GM12875 (cell line): ENCODE data around the gene TGFBR3.
"Not testable (repeated sequence)": the region's sequence is repeated elsewhere in the genome, so short reads cannot be mapped to it uniquely, and the experiment has no call there.

Experiments used
- H3K4me3 ChIP-seq: one replicate; pipeline ENCODE4 v1.5.1; 2011; ENCODE audit warnings: low read depth, low read length, control low read depth
- TF ChIP-seq, protein P1 (sequence below): IDR thresholded peaks from 2 replicates; pipeline ENCODE4 v1.5.1; 2011; ENCODE audit warnings: low read depth, mild to moderate bottlenecking, control low read depth, inconsistent platforms, low read length, moderate library complexity, borderline replicate concordance; ENCODE audit not compliant: insufficient read depth

The TGFBR3 gene

DNA sequence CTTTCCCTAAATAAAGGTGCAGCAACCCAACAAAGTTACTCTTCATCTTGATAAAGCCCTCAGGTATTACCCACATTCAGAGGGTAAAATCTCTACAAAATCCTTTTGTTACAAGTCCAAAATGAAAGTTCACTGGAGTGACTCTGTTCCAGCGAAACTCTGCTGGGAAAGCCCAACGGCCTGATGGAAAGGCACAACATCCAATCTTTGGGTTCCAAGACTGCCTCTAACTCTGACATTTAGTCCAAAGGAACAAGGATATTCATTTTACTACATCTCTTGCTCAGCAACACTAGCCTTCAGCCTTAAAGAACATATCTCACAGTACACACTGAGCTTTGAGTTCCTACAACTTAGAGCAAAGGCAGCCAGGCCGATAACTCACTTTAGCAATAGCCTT, 42.1 kb downstream of the TGFBR3 start:
- no peak overlapping the region for H3K4me3 ChIP-seq
- TF ChIP-seq, protein P1, sequence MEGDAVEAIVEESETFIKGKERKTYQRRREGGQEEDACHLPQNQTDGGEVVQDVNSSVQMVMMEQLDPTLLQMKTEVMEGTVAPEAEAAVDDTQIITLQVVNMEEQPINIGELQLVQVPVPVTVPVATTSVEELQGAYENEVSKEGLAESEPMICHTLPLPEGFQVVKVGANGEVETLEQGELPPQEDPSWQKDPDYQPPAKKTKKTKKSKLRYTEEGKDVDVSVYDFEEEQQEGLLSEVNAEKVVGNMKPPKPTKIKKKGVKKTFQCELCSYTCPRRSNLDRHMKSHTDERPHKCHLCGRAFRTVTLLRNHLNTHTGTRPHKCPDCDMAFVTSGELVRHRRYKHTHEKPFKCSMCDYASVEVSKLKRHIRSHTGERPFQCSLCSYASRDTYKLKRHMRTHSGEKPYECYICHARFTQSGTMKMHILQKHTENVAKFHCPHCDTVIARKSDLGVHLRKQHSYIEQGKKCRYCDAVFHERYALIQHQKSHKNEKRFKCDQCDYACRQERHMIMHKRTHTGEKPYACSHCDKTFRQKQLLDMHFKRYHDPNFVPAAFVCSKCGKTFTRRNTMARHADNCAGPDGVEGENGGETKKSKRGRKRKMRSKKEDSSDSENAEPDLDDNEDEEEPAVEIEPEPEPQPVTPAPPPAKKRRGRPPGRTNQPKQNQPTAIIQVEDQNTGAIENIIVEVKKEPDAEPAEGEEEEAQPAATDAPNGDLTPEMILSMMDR = no peak

DNA sequence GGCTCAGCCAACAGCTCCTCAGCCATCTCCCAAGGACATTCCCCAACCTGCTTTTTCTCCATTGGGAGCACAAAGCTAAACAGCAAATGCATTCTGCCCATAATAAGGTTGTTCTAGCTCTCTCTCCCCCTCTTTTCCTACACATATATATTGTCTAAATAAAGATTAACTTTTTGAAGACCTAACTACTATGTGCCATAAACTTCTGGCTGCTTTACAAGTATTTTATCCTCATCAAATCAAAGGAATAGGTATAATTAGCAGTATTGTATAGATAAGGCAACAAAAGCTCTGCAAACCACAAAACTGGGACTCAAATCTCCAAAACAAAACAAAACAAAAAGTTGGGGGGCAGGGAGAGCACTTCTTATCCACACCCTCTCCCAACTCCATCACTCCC, 43.4 kb downstream of the TGFBR3 start:
- no peak overlapping the region for H3K4me3 ChIP-seq
- TF ChIP-seq, protein P1 = no peak

DNA sequence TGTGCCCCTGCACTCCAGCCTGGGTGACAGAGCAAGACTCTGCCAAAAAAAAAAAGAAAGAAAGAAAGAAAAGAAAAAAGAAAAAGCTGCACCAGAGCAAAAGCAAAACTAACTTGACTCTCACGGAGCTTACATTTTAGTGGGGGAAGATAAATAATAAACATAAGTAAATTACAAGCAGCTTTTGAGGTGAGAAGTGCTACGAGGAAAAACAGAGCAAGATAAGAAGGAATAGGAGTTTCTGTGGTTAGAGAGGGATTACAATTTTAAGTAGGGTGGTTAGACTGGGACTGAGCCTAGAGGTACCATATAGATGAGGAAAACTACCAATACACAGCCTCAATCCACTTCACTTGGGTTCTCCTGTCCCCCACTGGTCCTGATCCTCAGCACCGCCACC, 43.9 kb downstream of the TGFBR3 start:
- TF ChIP-seq, protein P1 = no peak
- no peak overlapping the region for H3K4me3 ChIP-seq

DNA sequence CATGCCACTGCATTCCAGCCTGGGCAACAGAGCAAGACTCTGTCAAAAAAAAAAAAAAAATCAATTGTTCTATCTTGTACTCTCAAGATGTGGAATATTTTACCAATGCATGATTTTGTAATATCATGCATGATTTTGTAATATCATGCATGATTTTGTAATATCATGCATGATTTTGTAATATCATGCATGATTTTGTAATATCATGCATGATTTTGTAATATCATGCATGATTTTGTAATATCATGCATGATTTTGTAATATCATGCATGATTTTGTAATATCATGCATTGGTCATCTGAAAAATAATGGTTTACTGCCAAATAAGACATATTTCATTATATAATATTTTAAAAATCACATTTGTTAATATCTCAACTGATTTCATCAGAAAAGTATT, 45.7 kb downstream of the TGFBR3 start:
- not testable (repeated sequence) for H3K4me3 ChIP-seq

DNA sequence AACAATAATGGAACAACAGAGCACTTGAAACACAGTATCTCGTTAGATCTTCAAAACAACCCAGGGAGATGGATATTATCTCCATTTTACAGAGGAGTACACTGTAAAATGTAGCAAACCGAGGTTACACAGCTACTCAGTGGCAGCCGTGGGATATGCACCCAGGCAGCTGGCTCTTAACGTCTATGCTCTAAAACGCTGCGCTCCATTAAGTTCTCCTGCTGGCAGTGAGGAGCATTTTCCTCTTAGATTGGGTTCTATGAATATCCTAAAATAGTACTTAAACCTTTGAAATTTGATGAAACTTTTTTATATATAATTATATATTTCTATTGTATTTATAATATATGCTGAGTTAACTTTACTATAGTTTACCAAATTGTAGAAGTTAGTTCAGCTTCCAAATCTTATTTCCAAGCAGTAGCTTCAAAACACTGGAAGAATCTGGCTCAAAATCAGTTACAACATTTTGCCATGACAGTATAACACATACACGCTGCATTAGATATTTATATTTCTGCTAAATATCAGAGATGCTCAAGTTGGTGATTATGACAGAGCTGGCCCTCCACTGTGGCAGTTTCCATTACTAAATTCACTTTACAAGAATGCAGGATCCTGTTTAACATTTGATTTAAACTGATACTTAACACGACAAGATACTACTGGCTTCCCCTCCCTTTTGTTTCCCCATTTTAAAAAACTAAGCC, 49.5 kb downstream of the TGFBR3 start:
- TF ChIP-seq, protein P1 = no peak
- H3K4me3 ChIP-seq = no peak overlapping the region

DNA sequence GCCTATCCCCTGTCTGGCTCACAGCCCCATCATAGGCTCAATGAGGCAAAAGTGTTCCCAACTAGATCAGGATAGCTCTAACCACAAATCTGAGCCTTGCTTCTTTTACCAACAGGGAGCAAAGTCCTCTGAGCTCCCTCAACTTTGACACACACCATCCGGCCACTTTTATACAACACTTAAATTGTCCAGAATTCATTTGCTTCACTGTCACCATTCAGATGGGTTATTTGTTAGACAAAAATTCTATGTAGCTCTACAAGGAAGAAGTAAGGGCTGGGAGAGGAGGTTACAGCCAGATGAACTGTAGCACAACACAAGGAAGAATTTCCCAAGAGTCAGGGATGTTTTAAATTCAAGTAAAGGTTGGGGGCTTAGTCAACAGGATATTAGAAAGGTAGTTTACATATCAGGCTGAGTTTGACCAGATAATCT, 50.8 kb downstream of the TGFBR3 start:
- no peak overlapping the region for H3K4me3 ChIP-seq
- TF ChIP-seq, protein P1 = no peak

DNA sequence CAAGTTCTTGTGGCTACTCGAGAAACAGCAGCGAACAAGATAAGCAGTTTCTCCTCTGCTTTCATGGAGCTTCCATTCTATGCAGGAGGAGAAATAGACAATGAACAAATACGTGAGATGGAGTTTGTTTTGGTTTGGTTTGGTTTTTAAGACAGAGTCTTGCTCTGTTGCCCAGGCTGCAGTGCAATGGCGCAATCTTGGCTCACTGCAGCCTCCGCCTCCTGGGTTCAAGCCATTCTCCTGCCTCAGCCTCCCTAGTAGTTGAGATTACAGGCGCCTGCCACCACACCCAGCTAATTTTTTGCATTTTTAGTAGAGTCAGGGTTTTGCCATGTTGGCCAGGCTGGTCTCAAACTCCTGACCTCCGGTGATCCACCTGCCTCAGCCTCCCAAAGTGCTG, 51.4 kb downstream of the TGFBR3 start:
- H3K4me3 ChIP-seq = not testable (repeated sequence)

DNA sequence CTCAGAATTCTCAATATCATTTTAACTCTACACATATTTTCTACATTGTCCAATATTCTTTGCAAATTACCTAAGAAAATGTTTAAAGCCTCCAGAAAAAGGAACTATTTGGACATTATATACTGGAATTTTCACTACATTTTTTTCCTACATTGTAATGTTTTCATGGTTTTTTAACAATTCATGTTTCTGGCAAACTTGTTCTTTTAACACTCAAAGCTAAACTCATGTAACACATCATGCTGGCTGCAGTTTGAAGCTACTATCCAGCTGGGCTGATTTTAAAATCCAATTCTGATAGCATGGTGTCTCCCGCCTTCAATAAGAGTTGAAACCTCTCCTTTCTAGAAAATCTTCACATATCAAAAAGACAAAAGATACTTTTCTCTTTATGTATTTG, 52.0 kb downstream of the TGFBR3 start:
- TF ChIP-seq, protein P1 = no peak
- no peak overlapping the region for H3K4me3 ChIP-seq
